ENCODE measurements around the gene TUB.

Gene TUB

DNA sequence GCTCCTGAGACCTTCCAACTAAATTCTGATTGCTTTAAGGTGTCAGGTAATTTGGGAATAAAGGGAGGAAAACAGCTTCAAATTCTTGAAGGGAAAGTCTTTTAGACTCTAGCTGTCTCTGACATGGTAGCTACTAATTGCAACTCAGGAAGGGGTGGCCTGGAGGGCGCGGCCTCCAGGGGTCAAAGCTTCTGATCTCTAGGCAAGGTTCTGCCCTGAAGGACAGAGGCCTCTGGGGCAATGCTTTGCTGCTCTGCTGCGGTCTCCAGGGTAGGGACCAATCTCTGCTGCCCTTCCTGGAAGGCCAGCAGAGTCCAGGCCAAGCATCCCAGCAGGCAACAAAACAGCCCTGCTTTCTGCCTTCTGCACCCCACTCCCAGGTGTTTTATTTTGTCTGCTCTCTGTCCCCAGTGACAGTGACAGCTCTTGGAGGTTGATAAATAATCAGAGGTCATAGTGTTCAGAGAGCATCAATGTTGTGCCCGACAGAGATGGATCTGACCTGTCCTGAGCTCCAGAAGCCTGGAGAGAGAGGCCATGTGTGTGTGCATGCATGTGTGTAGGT, 1.8 kb upstream of the TUB start:
- H3K4me3 ChIP-seq (ENCODE audit: low read depth, low read length), result no peak overlapping the region
- no peak for TF ChIP-seq CTCF (IDR thresholded peaks at IDR 0.05; ENCODE audit: insufficient read depth, low read depth, low read length, missing control alignments)
- no peak for DNase-seq (ENCODE audit: low read depth)

GRCh38 chr11:8080069-8080670, 841 bp upstream of the TUB start:
- no peak overlapping the region for H3K4me3 ChIP-seq (ENCODE audit: low read depth, low read length)
- DNase-seq (ENCODE audit: low read depth), result no peak
- TF ChIP-seq CTCF (IDR thresholded peaks at IDR 0.05; ENCODE audit: insufficient read depth, low read depth, low read length, missing control alignments), result no peak

- H3K4me3 ChIP-seq (ENCODE audit: low read depth, low read length), result no peak overlapping the region
- DNase-seq (ENCODE audit: low read depth), result no peak
- TF ChIP-seq CTCF (IDR thresholded peaks at IDR 0.05; ENCODE audit: insufficient read depth, low read depth, low read length, missing control alignments), result no peak
These were observed 710 bp downstream of the TUB start for GRCh38 chr11:8081591-8082250.

GRCh38 chr11:8082391-8083087, 1.5 kb downstream of the TUB start:
- TF ChIP-seq CTCF (IDR thresholded peaks at IDR 0.05; ENCODE audit: insufficient read depth, low read depth, low read length, missing control alignments), result no peak
- DNase-seq (ENCODE audit: low read depth), result no peak
- no peak overlapping the region for H3K4me3 ChIP-seq (ENCODE audit: low read depth, low read length)

- DNase-seq (ENCODE audit: low read depth), result no peak
- no peak for TF ChIP-seq CTCF (IDR thresholded peaks at IDR 0.05; ENCODE audit: insufficient read depth, low read depth, low read length, missing control alignments)
- H3K4me3 ChIP-seq (ENCODE audit: low read depth, low read length), result no peak overlapping the region
These were observed 2.0 kb downstream of the TUB start for GRCh38 chr11:8083088-8083395.

DNA sequence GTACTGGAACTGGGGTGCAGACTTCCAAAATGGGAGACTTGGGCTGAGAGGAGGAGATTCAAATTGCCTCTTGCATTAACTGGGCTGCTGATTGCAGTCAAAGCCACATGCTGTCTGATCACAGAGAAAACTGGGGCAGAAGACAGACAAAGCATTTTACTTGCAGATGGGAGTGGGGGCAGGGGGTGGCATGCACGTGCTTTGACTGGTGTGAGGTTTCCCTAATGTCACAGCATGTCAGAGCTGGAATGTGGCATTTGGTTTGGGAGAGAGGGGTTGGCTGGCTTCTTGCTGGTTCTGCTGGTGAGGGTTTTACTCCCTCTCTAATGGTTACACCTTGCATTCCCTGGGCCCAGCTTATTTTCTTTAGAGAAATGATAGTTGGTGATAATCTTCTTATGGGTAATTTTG, 2.9 kb downstream of the TUB start:
- no peak for TF ChIP-seq CTCF (IDR thresholded peaks at IDR 0.05; ENCODE audit: insufficient read depth, low read depth, low read length, missing control alignments)
- no peak for DNase-seq (ENCODE audit: low read depth)
- H3K4me3 ChIP-seq (ENCODE audit: low read depth, low read length), result no peak overlapping the region
